KOPT-K1 (cell line): ENCODE measurements around the gene FAM20B.
A peak's percentile ranks its signal among the peaks of the same experiment; 100 is the strongest.
"Not testable (repeated sequence)": the region's sequence is repeated elsewhere in the genome, so short reads cannot be mapped to it uniquely, and the experiment has no call there.

Source experiments
- H3K27ac ChIP-seq: fragments of 200-600 bp; sonication (generic); 2 replicates; pipeline ENCODE4 v1.5.1; 2016; ENCODE audit warnings: antibody characterized with exemption, mild to moderate bottlenecking, low read depth, low read length; ENCODE audit not compliant: poor library complexity, severe bottlenecking
- H3K36me3 ChIP-seq: fragments of 200-600 bp; sonication (generic); 2 replicates; pipeline ENCODE4 v1.5.1; 2017; ENCODE audit warnings: antibody characterized with exemption, mild to moderate bottlenecking, low read length, moderate library complexity; ENCODE audit not compliant: insufficient read depth
- H3K9me3 ChIP-seq: fragments of 200-600 bp; sonication (generic); 2 replicates; pipeline ENCODE4 v1.5.1; 2017; ENCODE audit warnings: antibody characterized with exemption, low read length, mild to moderate bottlenecking; ENCODE audit not compliant: insufficient read depth, poor library complexity, severe bottlenecking

Gene FAM20B

GRCh38 chr1:179025125-179025974 is at the start of gene FAM20B:
Gene FAM20B (plus strand): TSS chr1:179025894. CDS start chr1:179043848, 17,954 bp downstream.
- no peaks in the 10 kb centered on the region for H3K36me3 ChIP-seq
- peak within 1 kb of the TSS; percentile 91 for H3K27ac ChIP-seq
- H3K9me3 ChIP-seq, result no peaks in the 10 kb centered on the region

- Histone ChIP-seq H3K9me3 (peaks cover 55% of the 10 kb centered on the region), H3K36me3 (no peaks in the 10 kb centered on the region), H3K27ac (no peak overlapping the region)
Observed at GRCh38 chr1:178976541-178976940, 49.2 kb upstream of the FAM20B start.

GRCh38 chr1:178986204-178986603 is 39.5 kb upstream of the FAM20B start:
- Histone ChIP-seq H3K27ac (no peak overlapping the region), H3K36me3 (no peaks in the 10 kb centered on the region), H3K9me3 (no peaks in the 10 kb centered on the region)

GRCh38 chr1:178988198-178988597 is 37.5 kb upstream of the FAM20B start:
- H3K27ac ChIP-seq, H3K9me3 ChIP-seq, H3K36me3 ChIP-seq: not testable (repeated sequence)

- Histone ChIP-seq H3K9me3 (peaks cover 13% of the 10 kb centered on the region), H3K36me3 (no peaks in the 10 kb centered on the region), H3K27ac (no peak overlapping the region)
Observed at GRCh38 chr1:178993559-178993958, 32.1 kb upstream of the FAM20B start.

GRCh38 chr1:178997428-178997827 is 28.3 kb upstream of the FAM20B start:
- no peaks in the 10 kb centered on the region for H3K36me3 ChIP-seq
- peaks cover 13% of the 10 kb centered on the region for H3K9me3 ChIP-seq
- H3K27ac ChIP-seq, result no peak overlapping the region

- H3K27ac ChIP-seq, result no peak overlapping the region
- H3K36me3 ChIP-seq, result no peaks in the 10 kb centered on the region
- H3K9me3 ChIP-seq, result peaks cover 13% of the 10 kb centered on the region
Observed at GRCh38 chr1:178998295-178998694, 27.4 kb upstream of the FAM20B start.

- peaks cover 13% of the 10 kb centered on the region for H3K9me3 ChIP-seq
- H3K27ac ChIP-seq, result no peak overlapping the region
- no peaks in the 10 kb centered on the region for H3K36me3 ChIP-seq
Observed at GRCh38 chr1:178999061-178999460, 26.6 kb upstream of the FAM20B start.

GRCh38 chr1:179001451-179001850 is 24.2 kb upstream of the FAM20B start:
- H3K27ac ChIP-seq, result no peak overlapping the region

GRCh38 chr1:179002064-179002463 is 23.6 kb upstream of the FAM20B start:
- H3K27ac ChIP-seq, H3K9me3 ChIP-seq, H3K36me3 ChIP-seq: not testable (repeated sequence)

More at GRCh38 chr1:179001451-179001850, 24.2 kb upstream of the FAM20B start:
- no peaks in the 10 kb centered on the region for H3K36me3 ChIP-seq
- no peaks in the 10 kb centered on the region for H3K9me3 ChIP-seq

GRCh38 chr1:179002552-179003345 is 22.9 kb upstream of the FAM20B start:
- Histone ChIP-seq H3K27ac (no peak overlapping the region), H3K36me3 (no peaks in the 10 kb centered on the region), H3K9me3 (no peaks in the 10 kb centered on the region)

- Histone ChIP-seq H3K36me3 (no peaks in the 10 kb centered on the region), H3K27ac (no peak overlapping the region)
Observed at GRCh38 chr1:179003512-179004066, 22.1 kb upstream of the FAM20B start.

GRCh38 chr1:179007233-179007632 is 18.5 kb upstream of the FAM20B start:
- Histone ChIP-seq H3K9me3 (no peaks in the 10 kb centered on the region), H3K27ac (no peak overlapping the region)

More at GRCh38 chr1:179003512-179004066, 22.1 kb upstream of the FAM20B start:
- no peaks in the 10 kb centered on the region for H3K9me3 ChIP-seq

GRCh38 chr1:179010671-179011070 is 15.0 kb upstream of the FAM20B start:
- no peaks in the 10 kb centered on the region for H3K36me3 ChIP-seq
- H3K9me3 ChIP-seq, result no peaks in the 10 kb centered on the region

More at GRCh38 chr1:179007233-179007632, 18.5 kb upstream of the FAM20B start:
- H3K36me3 ChIP-seq, result no peaks in the 10 kb centered on the region

GRCh38 chr1:179012038-179012437 is 13.7 kb upstream of the FAM20B start:
- Histone ChIP-seq H3K27ac (no peak overlapping the region), H3K9me3 (no peaks in the 10 kb centered on the region), H3K36me3 (no peaks in the 10 kb centered on the region)

More at GRCh38 chr1:179010671-179011070, 15.0 kb upstream of the FAM20B start:
- H3K27ac ChIP-seq, result no peak overlapping the region
